T-helper 2 cell treated with Interferon-gamma antibody and Interleukin-4, amounts not matched to agents 100 ng/mL and 5 ng/mL, for 36 hours (primary cell): ENCODE results near the gene LAMB4. TPM values are rescaled to one million over a fixed set of nuclear protein-coding genes. Genes with fewer than 3 reads are reported as not detected.

Experiments used
- intact Hi-C: fragments of 100-400 bp; cut with micrococcal nuclease; formaldehyde crosslinking; loops from one replicate; pipeline ENCODE4 v1.15.1; 2023
- total RNA-seq: library from RNA; stranded (reverse); gene quantifications from 2 replicates; pipeline ENCODE4 v1.2.3, GENCODE V29; 2022

Gene LAMB4
- total RNA-seq, 1 donor from 2014 or later = not detected

GRCh38 chr7:107973861-107974260 is 156.3 kb downstream of the LAMB4 start:
- intact Hi-C loops = no loop called here

Other genes starting within 250 kb of the LAMB4 start
- gene DLD, start 239.2 kb downstream of the LAMB4 start, total RNA-seq = 76.9 and 78.2 TPM in 2 replicates
- not detected in 2 replicates for gene LAMB1, start 127.2 kb downstream of the LAMB4 start, total RNA-seq